HuH-7 (cell line): Measurements from ENCODE around the gene EFHD1.

Source experiments
- DNase-seq: peaks from one replicate; pipeline ENCODE4 v3.0.0; 2011; ENCODE audit warnings: low spot score

Gene EFHD1, protein sequence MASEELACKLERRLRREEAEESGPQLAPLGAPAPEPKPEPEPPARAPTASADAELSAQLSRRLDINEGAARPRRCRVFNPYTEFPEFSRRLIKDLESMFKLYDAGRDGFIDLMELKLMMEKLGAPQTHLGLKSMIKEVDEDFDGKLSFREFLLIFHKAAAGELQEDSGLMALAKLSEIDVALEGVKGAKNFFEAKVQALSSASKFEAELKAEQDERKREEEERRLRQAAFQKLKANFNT

DNA sequence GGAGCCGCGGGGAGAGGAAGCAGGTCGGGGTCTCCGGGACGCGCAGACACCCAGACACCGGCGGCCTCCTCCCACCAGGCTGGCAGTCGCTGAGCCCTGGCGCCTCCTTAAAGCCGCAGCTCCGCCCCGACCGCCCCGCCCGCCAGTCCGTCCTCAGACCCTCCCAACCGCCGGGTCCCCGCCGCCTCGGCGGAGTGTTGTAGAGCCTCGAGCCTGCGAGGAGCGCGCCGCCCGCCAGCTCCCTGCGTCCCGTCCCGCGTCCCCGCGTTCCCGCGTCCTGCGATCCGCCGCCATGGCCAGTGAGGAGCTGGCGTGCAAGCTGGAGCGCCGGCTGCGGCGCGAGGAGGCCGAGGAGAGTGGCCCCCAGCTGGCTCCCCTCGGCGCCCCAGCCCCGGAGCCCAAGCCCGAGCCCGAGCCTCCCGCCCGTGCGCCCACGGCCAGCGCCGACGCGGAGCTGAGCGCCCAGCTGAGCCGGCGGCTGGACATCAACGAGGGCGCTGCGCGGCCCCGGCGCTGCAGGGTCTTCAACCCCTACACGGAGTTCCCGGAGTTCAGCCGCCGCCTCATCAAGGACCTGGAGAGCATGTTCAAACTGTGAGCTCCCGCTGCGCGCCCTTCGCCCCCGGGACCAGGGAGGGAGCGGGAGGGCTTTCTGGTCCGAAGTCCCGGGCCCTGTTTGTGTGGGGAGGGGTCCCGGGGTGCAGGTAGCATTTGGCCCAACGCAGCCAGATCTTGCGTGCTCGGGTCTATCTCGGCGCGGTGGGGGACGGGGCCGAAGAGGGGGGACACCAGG lies at the start of gene EFHD1:
TSS of gene EFHD1 (plus strand) at position 192 of the 793 bp plus-strand sequence. CDS start at position 293, 101 bp downstream.
- DNase-seq = peak; percentile 73

DNA sequence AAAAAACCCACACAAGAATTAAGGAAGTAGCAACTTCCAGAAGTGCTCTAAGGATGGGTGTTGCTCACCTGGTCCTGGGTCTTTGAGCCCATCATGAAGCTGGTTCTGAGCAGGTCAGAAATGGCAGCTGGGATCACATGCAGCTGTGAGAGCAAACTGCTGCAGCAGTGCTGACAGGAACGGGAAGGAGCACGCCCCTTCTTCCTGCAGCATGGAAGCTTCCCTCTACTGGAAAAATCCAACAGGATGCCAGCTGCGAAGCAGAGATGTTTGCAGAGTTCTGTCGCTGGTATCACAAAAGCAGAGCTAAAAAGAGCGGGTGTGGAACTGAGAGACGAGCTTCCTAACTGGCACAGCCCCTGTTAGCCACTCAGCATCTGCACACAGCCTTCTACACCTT lies 49.2 kb upstream of the EFHD1 start:
- DNase-seq = no peak

- DNase-seq = no peak
Observed at GRCh38 chr2:232586943-232587505, 46.4 kb upstream of the EFHD1 start.

DNA sequence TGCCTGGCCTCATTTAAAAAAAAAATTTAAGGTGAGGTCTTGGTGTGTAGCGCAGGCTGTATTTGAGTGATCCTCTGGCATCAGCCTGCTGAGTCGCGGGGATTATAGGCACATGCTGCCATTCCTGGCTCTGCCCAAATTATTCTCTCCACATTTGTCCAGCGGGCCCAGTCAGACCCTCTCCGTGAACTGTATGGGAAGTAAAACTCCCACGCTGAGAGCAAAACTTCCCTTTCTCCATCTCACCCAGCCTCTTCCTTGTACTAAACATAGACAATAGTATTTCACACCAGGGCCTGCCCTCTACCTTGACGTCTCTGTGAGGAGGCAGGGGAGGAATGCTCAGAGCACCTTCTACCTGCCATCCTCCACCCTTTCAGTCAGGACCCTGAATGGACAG lies 45.9 kb upstream of the EFHD1 start:
- no peak for DNase-seq

GRCh38 chr2:232588031-232588430 lies 45.4 kb upstream of the EFHD1 start:
- DNase-seq = no peak

DNA sequence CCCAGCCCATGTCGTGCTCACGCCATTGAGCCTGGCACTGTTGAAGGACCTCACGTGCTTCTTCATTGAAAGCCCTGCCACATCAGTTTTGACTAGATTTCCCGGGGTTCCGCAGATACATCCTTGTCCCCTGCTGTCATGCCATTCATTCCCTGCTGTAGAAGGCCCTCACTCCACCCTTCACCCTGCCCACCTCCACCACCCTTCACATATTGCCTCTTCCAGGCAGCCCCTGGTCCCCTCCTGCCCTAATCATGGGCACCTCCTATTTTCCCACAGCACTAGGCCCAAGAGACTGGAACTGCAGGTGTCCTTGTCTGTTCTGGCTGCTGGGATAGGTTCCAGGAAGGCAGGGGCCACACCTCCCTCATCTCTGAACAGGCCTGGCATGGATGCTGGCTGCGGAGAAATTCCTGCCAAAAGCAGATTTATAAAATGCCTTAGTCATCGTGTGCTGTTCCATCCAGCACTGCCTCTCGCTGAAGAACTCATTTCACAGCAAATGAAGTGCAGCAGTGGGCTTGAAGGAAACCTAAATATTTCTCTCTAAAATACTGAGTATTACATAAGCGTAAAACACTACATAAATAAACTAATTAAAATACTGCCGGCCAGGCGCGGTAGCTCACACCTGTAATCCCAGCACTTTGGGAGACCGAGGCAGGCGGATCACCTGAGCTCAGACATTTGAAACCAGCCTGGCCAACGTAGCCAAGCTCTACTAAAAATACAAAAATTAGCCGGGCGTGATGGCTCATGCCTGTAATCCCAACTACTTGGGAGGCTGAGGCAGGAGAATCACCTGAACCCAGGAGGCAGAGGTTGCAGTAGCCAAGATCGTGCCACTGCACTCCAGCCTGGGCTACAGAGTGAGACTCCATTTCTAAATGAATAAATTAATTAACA lies 44.5 kb upstream of the EFHD1 start:
- DNase-seq = no peak

DNA sequence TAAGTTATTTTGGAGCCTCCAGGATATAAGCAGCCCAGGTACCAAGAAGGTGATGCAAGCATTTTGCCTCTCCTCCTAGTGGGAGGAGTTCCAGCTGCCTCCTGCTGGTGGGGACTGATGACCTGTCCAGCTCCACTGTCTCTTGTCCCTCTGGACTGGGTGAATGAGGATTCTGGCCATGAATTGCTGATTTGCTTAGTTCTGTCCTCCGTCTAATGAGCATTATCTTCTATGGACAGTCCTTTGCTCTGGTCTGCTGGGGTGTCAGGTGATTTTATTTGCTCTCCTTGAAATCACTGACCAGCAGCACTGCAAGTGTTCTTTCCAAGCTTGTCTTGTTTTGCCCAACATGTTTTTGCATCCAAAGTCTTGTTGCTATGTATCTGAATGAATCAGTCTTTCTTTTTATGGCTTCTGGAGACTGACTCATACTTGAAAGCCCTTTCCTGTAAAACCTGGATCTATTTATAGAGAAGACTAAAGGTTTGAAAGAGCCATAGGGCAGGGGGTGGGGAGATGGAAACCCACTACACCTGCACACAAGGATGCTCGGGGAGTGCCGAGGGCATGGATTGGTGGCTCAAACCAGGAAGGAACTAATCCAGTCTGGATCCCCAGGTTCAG lies 40.5 kb upstream of the EFHD1 start:
- DNase-seq = no peak

DNA sequence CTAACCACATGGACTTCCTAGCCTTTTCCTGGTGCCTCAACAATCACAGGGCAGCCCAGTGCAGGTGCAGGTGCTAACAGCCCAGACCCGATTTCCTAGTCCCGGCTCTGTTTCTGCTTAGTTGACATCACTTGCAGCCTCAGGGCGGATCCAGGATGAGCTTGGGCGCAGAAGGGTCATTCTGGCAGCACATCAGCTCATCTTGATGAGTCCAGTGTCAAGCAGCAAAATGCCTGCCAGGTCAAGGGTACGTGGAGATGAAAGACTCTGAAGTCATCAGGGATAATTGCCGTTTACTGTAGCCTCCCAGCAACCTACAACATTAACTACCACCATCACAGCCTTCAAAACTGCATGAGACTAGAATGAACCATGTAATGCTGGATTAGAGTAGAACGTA lies 39.4 kb upstream of the EFHD1 start:
- no peak for DNase-seq

DNA sequence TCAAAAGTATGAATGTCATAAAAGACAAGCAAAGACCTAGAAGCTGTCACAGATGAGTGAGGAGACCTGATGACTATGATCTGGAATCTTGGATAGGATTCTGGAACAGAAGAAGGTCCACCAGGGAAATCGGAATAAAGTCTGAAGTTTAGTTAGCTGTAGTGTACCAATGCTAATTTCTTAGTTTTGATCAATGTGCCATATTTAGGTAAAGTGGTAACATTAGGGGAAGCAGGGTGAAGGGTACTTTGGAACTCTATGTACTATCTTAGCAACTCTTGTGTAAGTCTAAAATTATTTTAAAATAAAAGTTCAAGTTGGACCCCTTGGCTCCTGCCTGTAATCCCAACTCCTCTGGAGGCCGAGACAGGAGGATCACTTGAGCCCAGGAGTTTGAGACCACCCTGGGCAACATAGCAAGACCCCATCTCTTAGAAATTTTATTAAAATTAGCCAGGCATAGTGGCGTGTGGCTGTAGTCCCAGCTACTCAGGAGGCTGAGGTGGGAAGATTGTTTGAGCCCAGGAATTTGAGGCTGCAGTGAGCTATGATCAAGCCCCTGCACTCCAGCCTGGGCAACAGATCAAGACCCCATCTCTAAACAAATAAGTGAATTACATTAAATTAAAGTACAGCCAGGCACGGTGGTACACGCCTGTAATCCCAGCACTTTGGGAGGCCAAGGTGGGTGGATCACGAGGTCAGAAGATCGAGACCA lies 35.9 kb upstream of the EFHD1 start:
- no peak for DNase-seq

- DNase-seq = no peak
Observed at GRCh38 chr2:232598293-232598692, 35.1 kb upstream of the EFHD1 start.

DNA sequence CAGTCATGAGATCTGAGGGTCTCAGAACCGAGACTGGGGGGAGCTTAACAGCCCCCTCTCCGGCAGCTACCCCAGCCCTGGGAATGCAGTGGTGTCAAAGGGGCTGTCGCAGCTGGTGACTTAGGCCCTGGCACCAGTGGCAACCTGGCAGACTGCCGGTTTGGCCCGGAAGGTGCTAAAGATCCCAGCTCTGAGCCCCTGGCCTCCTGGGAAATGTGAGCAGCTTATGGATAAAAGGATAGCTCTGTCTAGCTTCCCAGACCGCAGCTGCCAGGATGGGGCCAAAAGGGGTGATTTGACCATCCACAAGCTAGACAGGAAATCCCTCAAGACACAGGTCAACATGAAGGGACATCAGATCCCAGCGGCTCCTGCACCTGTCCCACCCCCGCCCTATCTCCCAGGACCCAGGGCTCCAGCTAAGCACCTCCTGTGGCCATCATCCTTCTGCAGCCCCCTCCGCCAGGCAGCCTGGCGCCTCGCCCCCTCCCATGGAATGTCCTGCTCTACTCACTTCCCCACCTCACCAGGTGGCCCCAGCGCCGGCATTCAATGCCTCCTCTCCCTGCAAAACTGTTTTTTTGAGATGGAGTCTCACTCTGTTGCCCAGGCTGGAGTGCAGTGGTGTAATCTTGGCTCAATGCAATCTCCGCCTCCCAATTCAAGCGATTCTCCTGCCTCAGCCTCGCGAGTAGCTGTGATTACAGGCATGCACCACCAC lies 33.2 kb upstream of the EFHD1 start:
- no peak for DNase-seq

DNA sequence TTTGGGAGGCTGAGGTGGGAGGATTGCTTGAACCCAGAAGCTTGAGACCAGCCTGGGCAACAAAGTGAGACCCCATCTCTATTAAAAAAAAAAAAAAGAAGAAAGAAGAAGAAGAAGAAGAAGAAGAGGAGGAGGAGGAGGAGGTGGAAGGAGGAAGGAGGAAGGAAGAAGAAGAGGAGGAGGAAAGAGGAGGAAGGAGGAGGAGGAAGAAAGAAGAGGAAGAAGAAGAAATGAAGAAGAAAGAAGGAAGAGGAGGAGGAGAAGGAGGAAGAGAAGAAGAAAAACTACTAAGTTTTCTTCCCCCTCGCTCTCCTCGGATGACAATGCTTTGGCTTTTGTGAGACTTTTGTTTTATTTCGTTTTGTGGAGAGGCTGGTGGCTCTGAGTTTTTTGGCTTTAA lies 30.1 kb upstream of the EFHD1 start:
- DNase-seq = no peak

- DNase-seq = no peak
Observed at GRCh38 chr2:232604535-232604934, 28.9 kb upstream of the EFHD1 start.

- DNase-seq = no peak
Observed at GRCh38 chr2:232607011-232607410, 26.4 kb upstream of the EFHD1 start.

DNA sequence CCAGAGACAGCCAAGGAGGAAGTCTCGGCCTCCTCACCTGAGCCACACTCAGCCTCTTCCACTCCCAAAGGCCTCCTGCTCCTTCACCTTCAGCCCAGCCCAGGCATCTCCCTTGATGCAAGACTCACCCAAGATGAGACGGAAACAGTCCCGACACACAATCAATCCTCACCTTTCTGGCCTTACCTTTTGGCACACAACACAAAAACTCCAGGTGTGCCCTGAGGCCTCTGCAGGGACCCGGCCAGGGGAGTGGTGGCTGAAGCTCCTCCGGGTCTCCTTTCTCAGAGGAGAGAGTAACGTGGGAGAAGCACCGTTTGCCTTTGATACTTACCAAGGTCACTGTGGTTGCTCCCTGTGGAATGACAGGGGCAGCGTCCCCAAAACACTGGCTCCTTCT lies 23.8 kb upstream of the EFHD1 start:
- DNase-seq = no peak

GRCh38 chr2:232610081-232610480 lies 23.3 kb upstream of the EFHD1 start:
- DNase-seq = no peak

- no peak for DNase-seq
Observed at GRCh38 chr2:232611061-232611460, 22.3 kb upstream of the EFHD1 start.

GRCh38 chr2:232611559-232612218 lies 21.7 kb upstream of the EFHD1 start:
- peak; percentile 63 for DNase-seq

GRCh38 chr2:232613538-232614134 lies 19.8 kb upstream of the EFHD1 start:
- no peak for DNase-seq

- no peak for DNase-seq
Observed at GRCh38 chr2:232615339-232615738, 18.1 kb upstream of the EFHD1 start.
